GM12878 (cell line): ENCODE measurements around the gene PATL2.

Experiments used
- BCLAF1 ChIP-seq: fragments of 450-650 bp; IDR thresholded peaks from 2 replicates; pipeline ENCODE4 v1.6.1; 2017; ENCODE audit warnings: antibody characterized with exemption, mild to moderate bottlenecking, moderate library complexity
- CREM ChIP-seq: IDR thresholded peaks from 2 replicates; pipeline ENCODE4 v1.6.1; 2014; ENCODE audit warnings: antibody characterized with exemption, low read depth
- HDGF ChIP-seq: fragments of 450-650 bp; IDR thresholded peaks from 2 replicates; pipeline ENCODE4 v1.6.1; 2016; ENCODE audit warnings: antibody characterized with exemption
- MXI1 ChIP-seq: fragments of 150-350 bp; IDR thresholded peaks from 2 replicates; pipeline ENCODE4 v1.6.1; 2011; ENCODE audit warnings: low read depth, mild to moderate bottlenecking, inconsistent platforms, low read length, improper control_type of control experiment
- NKRF ChIP-seq: fragments of 450-650 bp; conservative IDR thresholded peaks from 2 replicates; pipeline ENCODE4 v1.6.1; 2017; ENCODE audit warnings: mild to moderate bottlenecking, moderate library complexity
- POLR2AphosphoS5 ChIP-seq: IDR thresholded peaks from 2 replicates; pipeline ENCODE4 v1.6.1; 2011; ENCODE audit warnings: mild to moderate bottlenecking, low read length, inconsistent platforms
- SREBF2 ChIP-seq: IDR thresholded peaks from 2 replicates; pipeline ENCODE4 v1.6.1; 2012; ENCODE audit warnings: mild to moderate bottlenecking, low read length
- TAF1 ChIP-seq: IDR thresholded peaks from 2 replicates; pipeline ENCODE4 v1.6.1; 2011; ENCODE audit warnings: mild to moderate bottlenecking, low read depth, low read length, borderline replicate concordance
- TCF7 ChIP-seq: IDR thresholded peaks from 2 replicates; pipeline ENCODE4 v1.6.1; 2014; ENCODE audit warnings: antibody characterized with exemption, borderline replicate concordance
- ZNF384 ChIP-seq: IDR thresholded peaks from 2 replicates; pipeline ENCODE4 v1.6.1; 2012; ENCODE audit warnings: low read depth, mild to moderate bottlenecking, low read length, improper control_type of control experiment, borderline replicate concordance
- ZNF687 ChIP-seq: fragments of 450-650 bp; IDR thresholded peaks from 2 replicates; pipeline ENCODE4 v1.6.1; 2017; ENCODE audit warnings: mild to moderate bottlenecking, moderate library complexity
- TF ChIP-seq, protein P1 (sequence below), 3 experiments: IDR thresholded peaks in 2 of 3; conservative IDR thresholded peaks in 1 of 3; 2 replicates each; pipeline ENCODE4 v1.5.1; 2011; ENCODE audit warnings: low read depth in 3 of 3, low read length in 3 of 3, mild to moderate bottlenecking in 3 of 3, control low read depth in 2 of 3, moderate library complexity in 2 of 3, inconsistent platforms in 1 of 3, mixed read lengths in 1 of 3; ENCODE audit not compliant: control insufficient read depth in 2 of 3, insufficient read depth in 1 of 3; ENCODE audit errors: extremely low read depth in 1 of 3
- TF ChIP-seq, protein P2 (sequence below): IDR thresholded peaks from 2 replicates; pipeline ENCODE4 v1.6.1; 2012; ENCODE audit warnings: mild to moderate bottlenecking, low read depth, low read length

DNA sequence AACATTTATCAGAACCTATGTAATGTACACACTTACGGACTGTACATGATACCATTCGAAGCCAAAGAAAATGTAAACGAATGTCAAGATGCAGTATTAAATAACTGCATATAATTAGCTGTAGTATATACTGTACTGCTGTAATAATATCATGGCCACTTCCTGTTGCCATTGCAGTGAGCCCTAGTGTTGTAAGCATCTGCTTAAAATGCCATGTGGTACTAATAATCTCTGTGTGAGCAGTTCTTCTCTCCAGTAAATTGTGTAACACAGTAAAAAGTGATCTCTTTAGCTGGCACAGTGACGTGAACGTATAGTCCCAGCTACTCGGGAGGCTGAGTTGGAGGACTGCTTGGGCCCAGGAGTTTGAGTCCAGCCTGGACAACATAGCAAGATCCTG lies 56.3 kb downstream of the PATL2 start:
- TF ChIP-seq, protein P1, sequence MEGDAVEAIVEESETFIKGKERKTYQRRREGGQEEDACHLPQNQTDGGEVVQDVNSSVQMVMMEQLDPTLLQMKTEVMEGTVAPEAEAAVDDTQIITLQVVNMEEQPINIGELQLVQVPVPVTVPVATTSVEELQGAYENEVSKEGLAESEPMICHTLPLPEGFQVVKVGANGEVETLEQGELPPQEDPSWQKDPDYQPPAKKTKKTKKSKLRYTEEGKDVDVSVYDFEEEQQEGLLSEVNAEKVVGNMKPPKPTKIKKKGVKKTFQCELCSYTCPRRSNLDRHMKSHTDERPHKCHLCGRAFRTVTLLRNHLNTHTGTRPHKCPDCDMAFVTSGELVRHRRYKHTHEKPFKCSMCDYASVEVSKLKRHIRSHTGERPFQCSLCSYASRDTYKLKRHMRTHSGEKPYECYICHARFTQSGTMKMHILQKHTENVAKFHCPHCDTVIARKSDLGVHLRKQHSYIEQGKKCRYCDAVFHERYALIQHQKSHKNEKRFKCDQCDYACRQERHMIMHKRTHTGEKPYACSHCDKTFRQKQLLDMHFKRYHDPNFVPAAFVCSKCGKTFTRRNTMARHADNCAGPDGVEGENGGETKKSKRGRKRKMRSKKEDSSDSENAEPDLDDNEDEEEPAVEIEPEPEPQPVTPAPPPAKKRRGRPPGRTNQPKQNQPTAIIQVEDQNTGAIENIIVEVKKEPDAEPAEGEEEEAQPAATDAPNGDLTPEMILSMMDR (IDR thresholded peaks at IDR 0.05 in 2 of 3, conservative IDR thresholded peaks at IDR 0.05 in 1 of 3; ENCODE audit: control insufficient read depth in 2 of 3, extremely low read depth in 1 of 3, insufficient read depth in 1 of 3, low read depth in 3 of 3, low read length in 3 of 3) = no peak
- TF ChIP-seq ZNF384 (no peak), BCLAF1 (no peak), HDGF (no peak), SREBF2 (no peak), ZNF687 (no peak), TCF7 (no peak), CREM (no peak), MXI1 (no peak), NKRF (no peak), TAF1 (no peak), POLR2AphosphoS5 (no peak)
- TF ChIP-seq, protein P2, sequence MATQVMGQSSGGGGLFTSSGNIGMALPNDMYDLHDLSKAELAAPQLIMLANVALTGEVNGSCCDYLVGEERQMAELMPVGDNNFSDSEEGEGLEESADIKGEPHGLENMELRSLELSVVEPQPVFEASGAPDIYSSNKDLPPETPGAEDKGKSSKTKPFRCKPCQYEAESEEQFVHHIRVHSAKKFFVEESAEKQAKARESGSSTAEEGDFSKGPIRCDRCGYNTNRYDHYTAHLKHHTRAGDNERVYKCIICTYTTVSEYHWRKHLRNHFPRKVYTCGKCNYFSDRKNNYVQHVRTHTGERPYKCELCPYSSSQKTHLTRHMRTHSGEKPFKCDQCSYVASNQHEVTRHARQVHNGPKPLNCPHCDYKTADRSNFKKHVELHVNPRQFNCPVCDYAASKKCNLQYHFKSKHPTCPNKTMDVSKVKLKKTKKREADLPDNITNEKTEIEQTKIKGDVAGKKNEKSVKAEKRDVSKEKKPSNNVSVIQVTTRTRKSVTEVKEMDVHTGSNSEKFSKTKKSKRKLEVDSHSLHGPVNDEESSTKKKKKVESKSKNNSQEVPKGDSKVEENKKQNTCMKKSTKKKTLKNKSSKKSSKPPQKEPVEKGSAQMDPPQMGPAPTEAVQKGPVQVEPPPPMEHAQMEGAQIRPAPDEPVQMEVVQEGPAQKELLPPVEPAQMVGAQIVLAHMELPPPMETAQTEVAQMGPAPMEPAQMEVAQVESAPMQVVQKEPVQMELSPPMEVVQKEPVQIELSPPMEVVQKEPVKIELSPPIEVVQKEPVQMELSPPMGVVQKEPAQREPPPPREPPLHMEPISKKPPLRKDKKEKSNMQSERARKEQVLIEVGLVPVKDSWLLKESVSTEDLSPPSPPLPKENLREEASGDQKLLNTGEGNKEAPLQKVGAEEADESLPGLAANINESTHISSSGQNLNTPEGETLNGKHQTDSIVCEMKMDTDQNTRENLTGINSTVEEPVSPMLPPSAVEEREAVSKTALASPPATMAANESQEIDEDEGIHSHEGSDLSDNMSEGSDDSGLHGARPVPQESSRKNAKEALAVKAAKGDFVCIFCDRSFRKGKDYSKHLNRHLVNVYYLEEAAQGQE = no peak
